Omental fat pad (tissue), 4 donors: ENCODE results near the gene SGMS1. TPM values are rescaled to one million over a fixed set of nuclear protein-coding genes. Genes with fewer than 3 reads are reported as not detected.
A peak's percentile ranks its signal among the peaks of the same experiment; 100 is the strongest.
"Not testable (repeated sequence)": the region's sequence is repeated elsewhere in the genome, so short reads cannot be mapped to it uniquely, and the experiment has no call there.

Source experiments
- ATAC-seq: fragments of 150-250 bp; one replicate; pipeline ENCODE4 v1.9.1; 2016; ENCODE audit warnings: mild to moderate bottlenecking, moderate library complexity; ENCODE audit not compliant: low FRiP score
- DNase-seq: peaks from one replicate; pipeline ENCODE4 v3.0.0-alpha.2; 2019; ENCODE audit warnings: low spot score
- total RNA-seq, 4 donors: library from RNA; depleted of rRNA; stranded (reverse); fragments of >200 nt; gene quantifications; one replicate each; pipeline ENCODE4 v1.1.0, GENCODE V29; 2016
- TF ChIP-seq, protein P1 (sequence below), 3 donors: fragments of 450-650 bp; IDR thresholded peaks; one replicate each; pipeline ENCODE4 v1.5.1; 2016 to 2017; ENCODE audit warnings: antibody characterized with exemption in 3 of 3, mild to moderate bottlenecking in 3 of 3, moderate library complexity in 2 of 3

Gene SGMS1
- total RNA-seq, 4 donors from 2014 or later: 82.5 to 136 (median 96.4) TPM

DNA sequence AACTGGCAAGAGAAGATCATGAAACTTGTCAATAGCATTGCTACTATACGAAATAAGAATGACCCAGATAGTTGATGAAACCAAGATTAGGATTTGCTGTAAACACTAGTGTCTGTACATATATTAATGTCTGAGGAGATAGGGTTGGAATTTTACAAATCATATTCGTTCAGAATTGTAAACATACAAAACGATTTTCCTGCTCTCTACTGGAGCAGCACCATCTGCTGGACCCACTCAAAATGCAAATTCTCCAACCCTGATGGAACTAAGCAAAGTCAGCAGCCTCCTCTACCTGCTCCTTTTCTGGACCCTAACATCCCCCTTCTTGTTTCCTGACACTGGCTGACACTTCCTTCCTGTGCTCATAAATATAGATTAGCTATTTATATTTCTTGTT, 29.4 kb upstream of the SGMS1 start:
- TF ChIP-seq, protein P1, sequence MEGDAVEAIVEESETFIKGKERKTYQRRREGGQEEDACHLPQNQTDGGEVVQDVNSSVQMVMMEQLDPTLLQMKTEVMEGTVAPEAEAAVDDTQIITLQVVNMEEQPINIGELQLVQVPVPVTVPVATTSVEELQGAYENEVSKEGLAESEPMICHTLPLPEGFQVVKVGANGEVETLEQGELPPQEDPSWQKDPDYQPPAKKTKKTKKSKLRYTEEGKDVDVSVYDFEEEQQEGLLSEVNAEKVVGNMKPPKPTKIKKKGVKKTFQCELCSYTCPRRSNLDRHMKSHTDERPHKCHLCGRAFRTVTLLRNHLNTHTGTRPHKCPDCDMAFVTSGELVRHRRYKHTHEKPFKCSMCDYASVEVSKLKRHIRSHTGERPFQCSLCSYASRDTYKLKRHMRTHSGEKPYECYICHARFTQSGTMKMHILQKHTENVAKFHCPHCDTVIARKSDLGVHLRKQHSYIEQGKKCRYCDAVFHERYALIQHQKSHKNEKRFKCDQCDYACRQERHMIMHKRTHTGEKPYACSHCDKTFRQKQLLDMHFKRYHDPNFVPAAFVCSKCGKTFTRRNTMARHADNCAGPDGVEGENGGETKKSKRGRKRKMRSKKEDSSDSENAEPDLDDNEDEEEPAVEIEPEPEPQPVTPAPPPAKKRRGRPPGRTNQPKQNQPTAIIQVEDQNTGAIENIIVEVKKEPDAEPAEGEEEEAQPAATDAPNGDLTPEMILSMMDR (IDR thresholded peaks at IDR 0.05): no peak
- DNase-seq: no peak
- ATAC-seq: peak; percentile 59

DNA sequence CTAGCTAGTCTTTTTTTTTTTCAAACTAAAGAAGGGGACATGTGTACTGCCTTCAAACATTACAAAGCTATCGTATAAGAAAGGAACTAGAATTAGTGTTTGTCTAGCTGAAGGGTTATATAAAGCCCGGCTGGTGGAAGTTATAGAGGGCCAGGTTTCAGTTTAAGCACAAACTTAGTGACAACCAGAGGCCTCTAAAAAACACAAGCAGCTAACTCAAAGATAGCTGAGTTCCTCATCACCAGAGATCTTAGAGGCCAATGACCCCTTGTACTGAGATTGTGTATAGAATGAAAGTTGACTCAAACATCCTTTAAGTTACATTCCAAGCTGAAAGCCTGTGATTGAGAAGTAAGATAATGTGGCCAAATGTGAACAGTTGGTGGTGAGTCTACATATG, 28.1 kb upstream of the SGMS1 start:
- TF ChIP-seq, protein P1 (IDR thresholded peaks at IDR 0.05): no peak
- no peak for DNase-seq
- ATAC-seq: no peak

DNA sequence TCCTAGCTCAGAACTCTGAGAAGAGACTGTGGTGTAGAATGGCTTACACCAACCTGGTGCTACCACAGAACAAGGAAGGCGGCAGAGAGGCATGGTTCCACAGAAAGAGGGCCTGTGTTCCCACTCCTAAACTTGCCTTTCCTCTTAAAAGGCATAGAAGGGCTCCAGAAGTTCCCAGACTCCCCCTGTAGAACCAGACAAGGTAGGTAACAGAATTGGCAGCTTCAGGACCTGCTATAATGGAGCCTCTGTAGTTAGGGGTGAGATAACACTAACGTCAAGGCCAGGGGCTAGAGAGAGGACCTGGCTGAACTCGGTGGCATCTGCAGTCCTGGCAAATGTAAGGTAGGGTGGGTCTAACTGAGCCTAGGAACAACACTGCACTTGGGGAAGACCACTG, 26.7 kb upstream of the SGMS1 start:
- TF ChIP-seq, protein P1 (IDR thresholded peaks at IDR 0.05): no peak
- no peak for ATAC-seq

DNA sequence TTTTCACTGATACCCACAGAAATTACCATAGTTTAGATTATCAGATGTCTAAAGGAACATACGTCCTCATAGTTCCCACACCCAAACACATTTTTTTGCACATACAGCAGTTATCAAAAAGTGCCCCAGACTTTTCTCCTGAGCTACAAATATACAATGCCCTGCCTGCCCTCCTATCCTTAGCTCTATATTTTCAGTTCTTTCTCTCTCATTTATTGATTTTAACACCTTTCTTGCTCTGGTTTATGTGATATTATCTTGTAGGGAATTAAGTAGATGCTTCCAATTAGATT, 25.1 kb upstream of the SGMS1 start:
- ATAC-seq (no peak), DNase-seq (no peak)
- TF ChIP-seq, protein P1 (IDR thresholded peaks at IDR 0.05): no peak

More for the DNA sequence above, 26.7 kb upstream of the SGMS1 start:
- no peak for DNase-seq

DNA sequence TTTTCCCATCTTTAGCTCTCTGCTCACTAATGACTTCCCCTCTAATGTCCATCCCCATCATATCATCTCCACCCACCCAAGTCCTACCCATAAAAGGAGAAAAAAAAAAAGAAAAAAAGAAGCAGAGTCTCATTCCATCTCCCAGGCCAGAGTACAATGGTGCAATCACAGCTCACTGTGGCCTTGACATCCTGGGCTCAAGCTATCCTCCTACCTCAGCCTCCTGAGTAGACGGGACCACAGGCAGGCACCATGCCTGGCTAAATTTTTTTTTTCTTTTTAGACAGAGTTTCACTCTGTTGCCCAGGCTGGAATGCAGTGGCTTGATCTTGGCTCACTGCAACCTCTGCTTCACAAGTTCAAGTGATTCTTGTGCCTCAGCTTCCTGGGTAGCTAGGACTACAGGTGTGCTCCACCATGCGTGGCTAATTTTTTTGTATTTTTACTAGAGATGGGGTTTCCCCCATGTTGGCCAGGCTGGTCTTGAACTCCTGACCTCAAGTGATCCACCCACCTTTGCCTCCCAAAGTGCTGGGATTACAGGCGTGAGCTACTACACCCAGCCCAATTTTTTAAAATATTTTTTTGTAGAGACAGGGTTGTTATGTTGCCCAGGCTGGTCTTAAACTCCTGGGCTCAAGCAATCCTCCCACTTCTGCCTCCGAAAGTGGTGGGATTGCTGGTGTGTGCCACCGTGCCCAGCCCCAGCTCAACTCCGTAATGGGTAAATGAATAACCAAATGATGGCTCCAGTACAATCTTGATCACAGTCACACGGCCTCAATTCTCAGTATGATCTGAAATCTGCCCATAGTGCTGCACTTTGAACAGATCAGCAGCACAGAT, 24.6 kb upstream of the SGMS1 start:
- TF ChIP-seq, protein P1 (IDR thresholded peaks at IDR 0.05): no peak
- no peak for DNase-seq
- ATAC-seq: no peak

DNA sequence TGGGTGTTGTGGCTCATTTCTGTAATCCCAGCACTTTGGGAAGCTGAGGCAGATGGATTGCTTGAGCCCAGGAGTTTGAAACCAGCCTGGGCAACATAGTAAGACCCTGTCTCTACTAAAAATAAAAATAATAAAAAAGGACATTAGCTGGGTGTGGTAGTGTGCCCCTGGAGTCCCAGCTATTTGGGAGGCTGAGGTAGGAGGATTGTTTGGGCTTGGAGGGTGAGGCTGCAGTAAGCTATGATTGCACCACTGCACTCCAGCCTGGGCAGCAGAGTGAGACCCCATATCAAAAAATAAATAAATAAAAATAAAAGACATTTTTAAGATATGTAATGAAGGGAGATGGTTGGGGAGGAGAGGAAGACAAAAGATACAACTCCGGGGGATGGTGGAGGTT, 23.6 kb upstream of the SGMS1 start:
- not testable (repeated sequence) for ATAC-seq, DNase-seq

DNA sequence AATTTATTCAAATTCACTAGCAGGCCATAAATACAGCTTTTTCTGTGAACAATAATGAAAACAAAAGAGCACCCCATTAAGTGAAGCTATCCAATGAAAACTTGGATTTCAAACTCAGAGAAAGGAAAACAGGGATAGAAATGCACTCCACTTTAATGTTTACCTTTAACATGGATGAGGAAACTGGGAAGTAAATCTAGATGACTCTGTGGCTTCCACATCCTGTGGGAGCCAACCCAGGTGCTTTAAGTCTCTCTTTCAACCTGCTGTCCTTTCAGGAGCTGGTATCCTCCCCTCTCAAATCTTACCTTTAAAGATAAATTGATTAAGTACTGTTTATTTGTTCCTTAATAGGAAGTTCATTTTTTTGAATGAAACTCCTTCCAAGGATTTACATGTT, 21.5 kb upstream of the SGMS1 start:
- ATAC-seq: no peak
- TF ChIP-seq, protein P1 (IDR thresholded peaks at IDR 0.05): no peak
- no peak for DNase-seq
